ENCODE results near the gene DGKE. TPM values are rescaled to one million over a fixed set of nuclear protein-coding genes. Genes with fewer than 3 reads are reported as not detected.
A peak's percentile ranks its signal among the peaks of the same experiment; 100 is the strongest.

Gene DGKE
- total and polyA plus RNA-seq, 2 donors (not counting 3 experiments of a cell fraction or from before 2014, with no cell fraction given), result 4.9 to 22.9 TPM

DNA sequence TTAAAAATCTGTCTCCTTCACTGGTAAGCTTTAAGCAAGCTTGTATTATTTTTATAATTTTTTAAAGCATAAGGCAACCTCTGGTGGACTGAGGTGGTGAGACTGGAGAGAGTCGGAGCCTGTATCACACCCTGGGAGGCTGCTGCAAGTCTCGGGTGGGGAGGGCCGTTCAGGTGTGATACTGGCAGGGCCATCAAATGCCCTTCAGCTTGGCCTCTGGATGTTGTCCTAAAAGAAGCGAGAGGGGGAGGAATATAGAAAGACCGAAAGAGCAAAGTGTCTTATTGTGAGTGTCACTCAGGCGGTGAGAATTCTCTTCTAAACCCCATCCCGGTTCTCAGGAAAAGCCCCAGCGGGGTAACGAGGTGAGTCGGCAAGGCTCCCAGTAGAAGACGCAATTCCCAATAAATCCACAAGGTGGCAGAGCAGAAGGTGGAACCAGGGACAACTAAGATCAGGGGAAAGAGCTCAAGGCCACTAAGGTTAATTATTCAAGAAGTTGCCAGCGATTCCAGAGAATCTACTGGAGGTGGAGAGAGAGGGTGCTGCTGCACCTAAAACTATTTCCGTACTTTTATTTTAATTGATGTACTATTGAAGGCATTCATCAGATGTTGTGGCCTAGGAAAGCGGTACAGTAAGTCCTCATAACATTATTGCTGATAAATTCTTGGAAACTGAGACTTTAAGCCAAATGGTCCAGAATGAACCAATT is 14.4 kb upstream of the DGKE start:
- FAIRE-seq, result peak; percentile 72
- ChIA-PET CTCF (interaction anchor here (0.6 to 8.4 kb wide), 54 partner anchors 9 to 320 kb away, joined by 3 to 148 read pairs (median 5); partner anchors contain the start of genes C17orf67, COIL, DGKE and NOG), POLR2A (interaction anchor here (0.6 kb wide), 1 partner anchor 274 kb away, joined by 9 read pairs; no protein-coding TSS in a partner anchor)
- no peak overlapping the region for H3K4me3 ChIP-seq (replicated peaks in 1 of 3; ENCODE audit: insufficient read depth in 1 of 3, low read depth in 1 of 3, low read length in 3 of 3)
- intact Hi-C loops (cut with micrococcal nuclease), result loop anchor here (1.0 to 5.0 kb wide), 7 partner anchors 14 to 266 kb away; partner anchors contain the start of genes AKAP1, C17orf67, COIL and NOG
- dilution Hi-C loops (cut with MboI; ENCODE audit: extremely low pct_ligation_motif_present, low sequenced_read_pairs), result no loop called here
- peak overlapping the region; percentile 68 for H2AFZ ChIP-seq (ENCODE audit: low read depth, low read length)
- peak; percentile 79 for DNase-seq (ENCODE audit: low read depth, low spot score)
- no peak overlapping the region for H3K9ac ChIP-seq (replicated peaks; ENCODE audit: extremely low read depth, insufficient read depth, low read length)
- H4K20me1 ChIP-seq (replicated peaks; ENCODE audit: control insufficient read depth, extremely low read depth, insufficient read depth, low read length), result no peaks in the 10 kb centered on the region
- H3K27ac ChIP-seq (ENCODE audit: insufficient read depth, low read depth, low read length), result no peak overlapping the region
- no peaks in the 10 kb centered on the region for H3K27me3 ChIP-seq (ENCODE audit: control insufficient read depth in 2 of 2, insufficient read depth in 2 of 2, low read length in 2 of 2)
- H3K4me1 ChIP-seq (ENCODE audit: control insufficient read depth, extremely low read depth, insufficient read depth, low read length), result peaks cover 24% of the 10 kb centered on the region
- no TSS peak for BruUV-seq (replicated peaks)
- H3K4me2 ChIP-seq (ENCODE audit: insufficient read depth, low read length), result no peak overlapping the region
- H3K9me1 ChIP-seq (replicated peaks; ENCODE audit: control insufficient read depth, extremely low read depth, insufficient read depth, low read length), result no peaks in the 10 kb centered on the region
- TF ChIP-seq POLR2AphosphoS5 (IDR thresholded peaks at IDR 0.05; ENCODE audit: insufficient read depth, low read depth, low read length), result no peak
- TF ChIP-seq, protein P1, sequence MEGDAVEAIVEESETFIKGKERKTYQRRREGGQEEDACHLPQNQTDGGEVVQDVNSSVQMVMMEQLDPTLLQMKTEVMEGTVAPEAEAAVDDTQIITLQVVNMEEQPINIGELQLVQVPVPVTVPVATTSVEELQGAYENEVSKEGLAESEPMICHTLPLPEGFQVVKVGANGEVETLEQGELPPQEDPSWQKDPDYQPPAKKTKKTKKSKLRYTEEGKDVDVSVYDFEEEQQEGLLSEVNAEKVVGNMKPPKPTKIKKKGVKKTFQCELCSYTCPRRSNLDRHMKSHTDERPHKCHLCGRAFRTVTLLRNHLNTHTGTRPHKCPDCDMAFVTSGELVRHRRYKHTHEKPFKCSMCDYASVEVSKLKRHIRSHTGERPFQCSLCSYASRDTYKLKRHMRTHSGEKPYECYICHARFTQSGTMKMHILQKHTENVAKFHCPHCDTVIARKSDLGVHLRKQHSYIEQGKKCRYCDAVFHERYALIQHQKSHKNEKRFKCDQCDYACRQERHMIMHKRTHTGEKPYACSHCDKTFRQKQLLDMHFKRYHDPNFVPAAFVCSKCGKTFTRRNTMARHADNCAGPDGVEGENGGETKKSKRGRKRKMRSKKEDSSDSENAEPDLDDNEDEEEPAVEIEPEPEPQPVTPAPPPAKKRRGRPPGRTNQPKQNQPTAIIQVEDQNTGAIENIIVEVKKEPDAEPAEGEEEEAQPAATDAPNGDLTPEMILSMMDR (IDR thresholded peaks at IDR 0.05; ENCODE audit: extremely low read depth in 1 of 2, insufficient read depth in 1 of 2, low read depth in 1 of 2, low read length in 2 of 2), result peak; percentile 67 to 80
- H3K9me3 ChIP-seq (replicated peaks; ENCODE audit: control insufficient read depth, insufficient read depth, low read length), result no peaks in the 10 kb centered on the region
- H3K36me3 ChIP-seq (ENCODE audit: control insufficient read depth in 2 of 2, extremely low read depth in 1 of 2, insufficient read depth in 2 of 2, low read length in 2 of 2), result no peaks in the 10 kb centered on the region
- H3K79me2 ChIP-seq (ENCODE audit: control insufficient read depth, insufficient read depth, low read length), result no peaks in the 10 kb centered on the region

DNA sequence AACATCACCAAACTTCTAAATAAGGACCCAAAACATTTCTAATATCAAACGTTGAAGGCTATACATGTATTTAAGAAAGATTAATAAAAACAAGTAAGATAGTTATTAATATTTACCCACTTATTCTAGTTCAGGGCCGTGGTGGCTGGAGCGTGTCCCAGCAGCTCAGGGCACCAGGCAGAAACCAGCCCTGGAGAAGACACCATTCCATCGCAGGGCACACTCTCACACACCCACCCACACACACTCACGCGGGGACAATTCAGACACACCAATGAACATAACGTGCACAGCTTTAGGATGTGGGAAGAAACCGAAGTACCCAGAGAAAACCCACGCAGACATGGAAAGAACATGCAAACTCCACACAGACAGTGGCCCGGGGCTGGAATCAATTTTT is 13.7 kb upstream of the DGKE start:
- intact Hi-C loops (cut with micrococcal nuclease), result loop anchor here (5.0 kb wide), 1 partner anchor 228 kb away; the partner anchor contains the start of gene NOG

More for the DNA sequence above, 13.7 kb upstream of the DGKE start:
- no TSS peak for BruUV-seq (replicated peaks)
- FAIRE-seq (no peak), DNase-seq (ENCODE audit: low read depth, low spot score) (no peak)
- Histone ChIP-seq H2AFZ (ENCODE audit: low read depth, low read length) (no peak overlapping the region), H4K20me1 (replicated peaks; ENCODE audit: control insufficient read depth, extremely low read depth, insufficient read depth, low read length) (no peaks in the 10 kb centered on the region), H3K9me3 (replicated peaks; ENCODE audit: control insufficient read depth, insufficient read depth, low read length) (no peaks in the 10 kb centered on the region), H3K4me2 (ENCODE audit: insufficient read depth, low read length) (no peak overlapping the region), H3K36me3 (ENCODE audit: control insufficient read depth in 2 of 2, extremely low read depth in 1 of 2, insufficient read depth in 2 of 2, low read length in 2 of 2) (no peaks in the 10 kb centered on the region), H3K9ac (replicated peaks; ENCODE audit: extremely low read depth, insufficient read depth, low read length) (no peak overlapping the region), H3K4me3 (replicated peaks in 1 of 3; ENCODE audit: insufficient read depth in 1 of 3, low read depth in 1 of 3, low read length in 3 of 3) (no peak overlapping the region), H3K27ac (ENCODE audit: insufficient read depth, low read depth, low read length) (no peak overlapping the region), H3K9me1 (replicated peaks; ENCODE audit: control insufficient read depth, extremely low read depth, insufficient read depth, low read length) (no peaks in the 10 kb centered on the region), H3K79me2 (ENCODE audit: control insufficient read depth, insufficient read depth, low read length) (no peaks in the 10 kb centered on the region), H3K27me3 (ENCODE audit: control insufficient read depth in 2 of 2, insufficient read depth in 2 of 2, low read length in 2 of 2) (no peaks in the 10 kb centered on the region), H3K4me1 (ENCODE audit: control insufficient read depth, extremely low read depth, insufficient read depth, low read length) (peaks cover 24% of the 10 kb centered on the region)
- TF ChIP-seq FOS (IDR thresholded peaks at IDR 0.05; ENCODE audit: borderline replicate concordance, insufficient read depth, low read length) (no peak), EZH2 (IDR thresholded peaks at IDR 0.05; ENCODE audit: borderline replicate concordance, low read depth, low read length, severe bottlenecking) (no peak), POLR2AphosphoS5 (IDR thresholded peaks at IDR 0.05; ENCODE audit: insufficient read depth, low read depth, low read length) (no peak), POLR2A (IDR thresholded peaks at IDR 0.05; ENCODE audit: low read depth, low read length) (no peak)
- TF ChIP-seq, protein P2, sequence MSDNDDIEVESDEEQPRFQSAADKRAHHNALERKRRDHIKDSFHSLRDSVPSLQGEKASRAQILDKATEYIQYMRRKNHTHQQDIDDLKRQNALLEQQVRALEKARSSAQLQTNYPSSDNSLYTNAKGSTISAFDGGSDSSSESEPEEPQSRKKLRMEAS (IDR thresholded peaks at IDR 0.05; ENCODE audit: insufficient read depth, insufficient read length), result no peak
- POLR2A ChIA-PET, result no interaction called here
- dilution Hi-C loops (cut with MboI; ENCODE audit: extremely low pct_ligation_motif_present, low sequenced_read_pairs), result no loop called here
- CTCF ChIA-PET, result interaction anchor here (0.6 to 8.4 kb wide), 54 partner anchors 9 to 320 kb away, joined by 3 to 148 read pairs (median 5); partner anchors contain the start of genes C17orf67, COIL, DGKE and NOG

Data from endothelial cell of umbilical vein (primary cell).